OCI-LY1 (cell line): ENCODE measurements around the gene MRPS6.
A peak's percentile ranks its signal among the peaks of the same experiment; 100 is the strongest.

ENCODE experiments used
- H2AFZ ChIP-seq: fragments of 200-600 bp; sonication (generic), shearing (Covaris generic); 2 replicates; pipeline ENCODE4 v1.6.0; 2014; ENCODE audit warnings: antibody characterized with exemption, mild to moderate bottlenecking, low read length
- H3F3A ChIP-seq: fragments of 200-600 bp; sonication (generic), shearing (Covaris generic); 2 replicates; pipeline ENCODE4 v1.6.0; 2014; ENCODE audit warnings: mild to moderate bottlenecking, antibody characterized with exemption, low read length, moderate library complexity; ENCODE audit not compliant: insufficient read depth
- H3K27ac ChIP-seq: fragments of 200-600 bp; sonication (generic); 2 replicates; pipeline ENCODE4 v1.5.1; 2014; ENCODE audit warnings: low read length, mixed run types, mild to moderate bottlenecking, low read depth; ENCODE audit not compliant: poor library complexity, severe bottlenecking
- H3K27me3 ChIP-seq: fragments of 200-600 bp; sonication (generic); 2 replicates; pipeline ENCODE4 v1.6.0; 2014; ENCODE audit warnings: antibody characterized with exemption, mild to moderate bottlenecking, low read length, moderate library complexity; ENCODE audit not compliant: insufficient read depth
- H3K36me3 ChIP-seq: fragments of 200-600 bp; sonication (generic); 2 replicates; pipeline ENCODE4 v1.6.1; 2014; ENCODE audit warnings: mild to moderate bottlenecking, antibody characterized with exemption, low read length, moderate library complexity, mixed read lengths; ENCODE audit not compliant: insufficient read depth
- H3K4me1 ChIP-seq: fragments of 200-600 bp; sonication (generic); 2 replicates; pipeline ENCODE4 v1.5.1; 2014; ENCODE audit warnings: mild to moderate bottlenecking, low read length, moderate library complexity; ENCODE audit not compliant: insufficient read depth, severe bottlenecking
- H3K4me2 ChIP-seq: fragments of 200-600 bp; sonication (generic), shearing (Covaris generic); 2 replicates; pipeline ENCODE4 v1.6.1; 2014; ENCODE audit warnings: low read length
- H3K4me3 ChIP-seq: fragments of 200-600 bp; sonication (generic); 2 replicates; pipeline ENCODE4 v1.5.1; 2014; ENCODE audit warnings: low read length, low read depth, mild to moderate bottlenecking, mixed read lengths; ENCODE audit not compliant: poor library complexity, severe bottlenecking
- H3K79me2 ChIP-seq: fragments of 200-600 bp; shearing (Covaris generic); 2 replicates; pipeline ENCODE4 v1.6.1; 2016; ENCODE audit warnings: mixed run types, low read length, mixed read lengths; ENCODE audit not compliant: insufficient read depth
- H3K9ac ChIP-seq: fragments of 200-600 bp; sonication (generic), shearing (Covaris generic); 2 replicates; pipeline ENCODE4 v1.6.1; 2014; ENCODE audit warnings: mild to moderate bottlenecking, low read length, mixed read lengths
- H3K9me2 ChIP-seq: fragments of 200-600 bp; sonication (generic), shearing (Covaris generic); 2 replicates; pipeline ENCODE4 v1.6.1; 2014; ENCODE audit warnings: low read depth, mild to moderate bottlenecking, low read length, mixed read lengths
- H3K9me3 ChIP-seq: fragments of 200-600 bp; shearing (Covaris generic); 2 replicates; pipeline ENCODE4 v1.6.1; 2014; ENCODE audit warnings: low read length, mixed read lengths
- H4K20me1 ChIP-seq: fragments of 200-600 bp; sonication (generic), shearing (Covaris generic); 2 replicates; pipeline ENCODE4 v1.6.0; 2016; ENCODE audit warnings: mild to moderate bottlenecking, low read length; ENCODE audit not compliant: insufficient read depth
- EZH2 ChIP-seq: fragments of 200-600 bp; sonication (generic), shearing (Covaris generic); IDR thresholded peaks from 2 replicates; pipeline ENCODE4 v1.8.0; 2017; ENCODE audit warnings: borderline replicate concordance, mixed run types, mild to moderate bottlenecking, antibody characterized with exemption, low read length, moderate library complexity, mixed read lengths
- TF ChIP-seq, protein P1 (sequence below): fragments of 200-600 bp; sonication (generic), shearing (Covaris generic); IDR thresholded peaks from 2 replicates; pipeline ENCODE4 v1.5.1; 2017; ENCODE audit warnings: mild to moderate bottlenecking, antibody characterized with exemption, low read length, moderate library complexity, mixed read lengths

Gene MRPS6

DNA sequence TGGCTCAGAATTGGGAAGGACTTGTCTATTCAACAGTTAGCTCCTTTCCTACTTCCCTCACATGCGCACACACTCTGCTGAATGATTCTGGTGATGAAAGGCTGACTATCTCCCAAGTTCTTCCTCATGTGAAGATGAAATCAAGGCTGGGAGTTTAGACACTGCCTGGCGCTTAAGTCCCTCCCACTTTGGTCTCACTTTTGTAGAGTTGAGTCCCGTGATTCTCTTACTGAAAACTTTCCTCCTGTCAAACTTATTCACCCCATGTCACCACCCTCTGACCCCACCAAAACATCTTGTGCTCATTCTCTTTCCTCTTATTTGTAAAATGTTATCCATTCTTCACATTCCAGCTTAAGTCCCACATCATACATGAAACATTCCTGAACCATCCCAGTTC, 8.4 kb upstream of the MRPS6 start:
- Histone ChIP-seq H3K36me3 (no peaks in the 10 kb centered on the region; the same call in 1 of the 2 replicates), H3K27ac (no peak overlapping the region), H2AFZ (no peak overlapping the region), H4K20me1 (no peaks in the 10 kb centered on the region), H3K9ac (no peak overlapping the region), H3K27me3 (no peaks in the 10 kb centered on the region; the same call in 1 of the 2 replicates), H3K4me3 (no peak overlapping the region), H3K4me2 (no peak overlapping the region), H3K9me3 (no peaks in the 10 kb centered on the region), H3K79me2 (no peaks in the 10 kb centered on the region), H3K9me2 (no peaks in the 10 kb centered on the region), H3K4me1 (no peaks in the 10 kb centered on the region), H3F3A (no peaks in the 10 kb centered on the region)
- TF ChIP-seq EZH2, result no peak
- TF ChIP-seq, protein P1, sequence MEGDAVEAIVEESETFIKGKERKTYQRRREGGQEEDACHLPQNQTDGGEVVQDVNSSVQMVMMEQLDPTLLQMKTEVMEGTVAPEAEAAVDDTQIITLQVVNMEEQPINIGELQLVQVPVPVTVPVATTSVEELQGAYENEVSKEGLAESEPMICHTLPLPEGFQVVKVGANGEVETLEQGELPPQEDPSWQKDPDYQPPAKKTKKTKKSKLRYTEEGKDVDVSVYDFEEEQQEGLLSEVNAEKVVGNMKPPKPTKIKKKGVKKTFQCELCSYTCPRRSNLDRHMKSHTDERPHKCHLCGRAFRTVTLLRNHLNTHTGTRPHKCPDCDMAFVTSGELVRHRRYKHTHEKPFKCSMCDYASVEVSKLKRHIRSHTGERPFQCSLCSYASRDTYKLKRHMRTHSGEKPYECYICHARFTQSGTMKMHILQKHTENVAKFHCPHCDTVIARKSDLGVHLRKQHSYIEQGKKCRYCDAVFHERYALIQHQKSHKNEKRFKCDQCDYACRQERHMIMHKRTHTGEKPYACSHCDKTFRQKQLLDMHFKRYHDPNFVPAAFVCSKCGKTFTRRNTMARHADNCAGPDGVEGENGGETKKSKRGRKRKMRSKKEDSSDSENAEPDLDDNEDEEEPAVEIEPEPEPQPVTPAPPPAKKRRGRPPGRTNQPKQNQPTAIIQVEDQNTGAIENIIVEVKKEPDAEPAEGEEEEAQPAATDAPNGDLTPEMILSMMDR, result no peak

DNA sequence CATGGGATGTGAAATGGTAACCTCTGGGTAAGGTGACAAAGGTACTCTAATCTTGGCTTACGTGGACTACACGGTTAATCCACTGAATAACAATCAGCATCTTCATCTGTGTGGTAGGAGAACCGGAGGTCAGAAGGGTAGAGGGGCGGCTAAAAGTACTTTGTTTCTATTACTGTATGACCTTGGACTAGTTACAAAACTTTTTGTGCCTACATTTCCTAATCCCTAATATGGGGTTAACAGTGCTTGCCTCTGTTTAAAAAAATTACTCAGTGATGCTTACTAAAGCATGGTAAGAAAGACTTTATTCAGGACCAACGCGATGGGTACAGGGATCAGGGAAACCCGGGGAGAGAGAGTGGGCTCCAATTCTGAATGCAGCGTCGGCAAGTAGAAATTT, 1.7 kb upstream of the MRPS6 start:
- no peak overlapping the region for H3K4me2 ChIP-seq
- peaks cover 27% of the 10 kb centered on the region for H3K79me2 ChIP-seq
- peaks cover 23% of the 10 kb centered on the region; the same call in 1 of the 2 replicates for H3K36me3 ChIP-seq
- H3K9me3 ChIP-seq, result no peaks in the 10 kb centered on the region
- no peak overlapping the region for H3K4me3 ChIP-seq
- no peaks in the 10 kb centered on the region for H3K9me2 ChIP-seq
- no peak overlapping the region for H2AFZ ChIP-seq
- H3K27me3 ChIP-seq, result no peaks in the 10 kb centered on the region; the same call in 1 of the 2 replicates
- H3K9ac ChIP-seq, result no peak overlapping the region
- no peaks in the 10 kb centered on the region for H4K20me1 ChIP-seq
- H3K27ac ChIP-seq, result no peak overlapping the region
- H3F3A ChIP-seq, result no peaks in the 10 kb centered on the region
- peaks cover 32% of the 10 kb centered on the region for H3K4me1 ChIP-seq
- TF ChIP-seq, protein P1, result no peak
- TF ChIP-seq EZH2, result no peak

DNA sequence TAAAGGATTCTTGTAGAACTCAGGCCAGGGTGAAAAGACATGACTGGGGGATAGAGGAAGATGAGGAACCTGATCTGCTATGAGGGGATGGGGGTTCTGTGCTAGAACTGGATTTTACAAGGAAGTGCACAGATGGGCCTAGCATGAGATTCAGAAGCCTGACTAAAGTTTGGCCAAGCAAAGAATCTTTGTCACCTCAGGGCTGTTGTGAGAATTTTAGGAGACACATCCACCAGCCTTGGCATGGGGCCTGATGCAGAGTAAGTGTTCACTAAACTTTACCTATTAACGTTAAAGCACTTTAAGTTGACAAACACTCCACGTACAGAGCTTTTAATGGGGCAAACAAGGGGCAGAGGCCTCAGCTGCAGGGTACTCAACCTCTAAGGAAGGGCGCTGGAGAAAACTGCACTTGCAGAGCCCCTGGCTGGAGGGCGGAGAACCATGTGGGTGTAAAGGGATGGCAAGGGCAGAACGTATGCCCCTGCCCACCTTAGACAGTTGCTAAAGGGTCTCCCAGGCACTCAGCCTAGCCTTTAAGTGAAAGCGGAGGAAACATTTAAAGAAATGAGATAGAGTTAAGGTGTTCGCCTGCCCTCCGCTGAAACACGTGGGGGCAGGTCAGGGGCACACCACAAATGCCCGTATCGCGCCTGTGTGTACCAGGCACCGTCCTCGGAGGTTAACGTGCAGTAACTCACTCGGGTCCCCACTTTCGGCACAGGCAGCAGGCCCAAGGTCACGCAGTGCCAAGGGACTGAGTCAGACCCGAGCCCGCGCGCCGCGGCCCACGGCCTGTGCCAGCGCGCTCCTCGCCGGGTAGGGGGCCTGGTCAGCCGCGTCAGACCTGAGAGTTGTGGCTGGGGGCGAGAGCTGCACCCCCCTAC, 990 bp upstream of the MRPS6 start:
- TF ChIP-seq, protein P1, result no peak
- no peak for TF ChIP-seq EZH2
- peak overlapping the region; percentile 74 for H3K4me2 ChIP-seq
- H3K36me3 ChIP-seq, result peaks cover 30% of the 10 kb centered on the region; the same call in 1 of the 2 replicates
- no peaks in the 10 kb centered on the region for H3K27me3 ChIP-seq
- no peaks in the 10 kb centered on the region for H3F3A ChIP-seq
- peak overlapping the region; percentile 62 for H3K4me3 ChIP-seq
- H3K9ac ChIP-seq, result peak overlapping the region; percentile 76
- no peaks in the 10 kb centered on the region for H3K9me3 ChIP-seq
- peaks cover 39% of the 10 kb centered on the region for H3K4me1 ChIP-seq
- H3K9me2 ChIP-seq, result no peaks in the 10 kb centered on the region
- peaks cover 34% of the 10 kb centered on the region for H3K79me2 ChIP-seq
- H2AFZ ChIP-seq, result 0 out of 2 replicates have a peak overlapping the region, but pooled peaks have one; percentile 1
- no peaks in the 10 kb centered on the region for H4K20me1 ChIP-seq
- peak overlapping the region; percentile 29 for H3K27ac ChIP-seq
